ENCODE data around the gene SLC8A2.

SLC8A2 gene

DNA sequence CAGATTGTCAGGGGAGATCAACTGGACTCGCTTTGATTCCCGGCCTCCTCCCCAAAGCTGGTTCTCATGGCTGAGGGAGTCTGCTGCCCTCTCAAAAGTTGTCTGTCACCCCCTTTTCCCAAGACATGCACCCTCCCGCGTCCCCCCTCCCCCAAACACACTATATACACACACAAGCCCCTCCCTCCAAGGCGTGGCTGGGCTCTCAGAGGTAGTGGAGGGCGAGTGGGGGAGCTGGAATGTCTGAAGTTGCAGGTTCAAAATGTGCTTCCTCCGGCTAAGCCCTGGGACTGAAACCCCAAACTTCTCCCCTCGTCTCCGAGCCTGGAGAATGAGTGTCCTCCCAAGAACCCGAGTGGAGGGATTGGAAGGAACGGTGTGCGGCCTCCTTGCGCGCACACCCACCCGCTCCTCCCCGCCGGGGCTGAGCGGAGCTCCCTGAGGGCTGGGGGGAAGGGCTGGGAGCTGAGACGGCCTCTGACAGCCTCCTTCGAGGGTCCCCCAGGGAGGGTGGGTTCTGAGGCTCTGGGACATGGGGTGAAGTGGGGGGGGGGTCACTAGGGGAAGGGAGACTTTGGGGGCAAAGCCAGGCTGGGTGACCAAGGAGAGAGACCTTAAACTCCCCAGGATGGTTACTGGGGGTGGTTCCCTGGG lies 42.4 kb downstream of the SLC8A2 start:
- H3K4me1 ChIP-seq: peaks cover 41 to 50% (median 44%) of the 10 kb centered on the region in 10 experiments
- no peaks in the 10 kb centered on the region for H3K36me3 ChIP-seq
- H3K27ac ChIP-seq: 0 out of 22 replicates have a peak overlapping the region, but pooled peaks of 1 of the 11 experiments have one; percentile 30
- no peak for TF ChIP-seq Cebpa-rat (IDR thresholded peaks at IDR 0.05)
- 0 out of 22 replicates have a peak overlapping the region, but pooled peaks of 2 of the 11 experiments have one; percentile 14 to 33 for H3K9ac ChIP-seq
- peak overlapping the region; percentile 88 to 99 (median 92) for H3K4me2 ChIP-seq
- peaks cover 45 to 93% (median 77%) of the 10 kb centered on the region in 11 experiments for H3K27me3 ChIP-seq
- no peak overlapping the region for H3K4me3 ChIP-seq
- H4K20me1 ChIP-seq: peaks cover 0 to 44% (median 7%) of the 10 kb centered on the region in 11 experiments; a peak in 13 of 22 replicates
- peaks cover 0 to 21% (median 12%) of the 10 kb centered on the region in 11 experiments; a peak in 15 of 22 replicates for H3K9me3 ChIP-seq (replicated peaks in 1 of 11)

DNA sequence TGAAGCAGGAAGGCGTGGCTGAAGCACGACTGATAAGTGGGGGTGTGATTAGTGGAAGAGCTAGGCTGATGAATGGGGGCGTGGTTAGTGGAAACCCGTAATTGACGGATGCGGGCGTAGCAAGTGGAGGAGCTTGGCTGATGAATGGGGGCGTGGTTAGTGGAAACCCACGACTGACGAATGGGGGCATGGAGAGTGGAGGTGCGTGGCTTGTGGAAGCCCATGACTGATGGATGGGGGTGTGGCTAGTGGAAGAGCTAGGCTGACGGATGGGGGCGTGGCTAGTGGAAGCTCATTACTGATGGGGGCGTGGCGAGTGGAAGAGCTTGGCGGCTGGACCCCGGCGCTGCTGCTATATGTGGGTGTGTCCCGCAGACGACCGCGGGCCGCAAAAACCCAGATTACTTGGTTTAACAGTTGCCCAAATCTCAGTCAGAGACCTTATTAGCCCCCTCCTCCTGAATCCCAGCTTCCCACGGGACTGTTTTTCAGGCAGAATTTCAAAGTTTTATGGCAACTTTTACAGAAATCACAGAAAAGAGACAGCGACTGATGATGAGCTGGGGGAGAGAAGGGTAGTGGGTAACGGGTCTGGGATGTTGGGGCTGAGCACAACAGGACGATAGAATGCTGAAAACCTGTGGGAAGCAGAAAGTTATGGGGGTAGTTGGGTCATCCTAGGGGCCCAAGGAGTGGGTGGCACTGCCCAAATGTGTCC lies 43.4 kb downstream of the SLC8A2 start:
- H3K9me3 ChIP-seq (replicated peaks in 1 of 11): peaks cover 0 to 21% (median 11%) of the 10 kb centered on the region in 11 experiments; a peak in 15 of 22 replicates
- no peak for TF ChIP-seq Cebpa-rat (IDR thresholded peaks at IDR 0.05)

DNA sequence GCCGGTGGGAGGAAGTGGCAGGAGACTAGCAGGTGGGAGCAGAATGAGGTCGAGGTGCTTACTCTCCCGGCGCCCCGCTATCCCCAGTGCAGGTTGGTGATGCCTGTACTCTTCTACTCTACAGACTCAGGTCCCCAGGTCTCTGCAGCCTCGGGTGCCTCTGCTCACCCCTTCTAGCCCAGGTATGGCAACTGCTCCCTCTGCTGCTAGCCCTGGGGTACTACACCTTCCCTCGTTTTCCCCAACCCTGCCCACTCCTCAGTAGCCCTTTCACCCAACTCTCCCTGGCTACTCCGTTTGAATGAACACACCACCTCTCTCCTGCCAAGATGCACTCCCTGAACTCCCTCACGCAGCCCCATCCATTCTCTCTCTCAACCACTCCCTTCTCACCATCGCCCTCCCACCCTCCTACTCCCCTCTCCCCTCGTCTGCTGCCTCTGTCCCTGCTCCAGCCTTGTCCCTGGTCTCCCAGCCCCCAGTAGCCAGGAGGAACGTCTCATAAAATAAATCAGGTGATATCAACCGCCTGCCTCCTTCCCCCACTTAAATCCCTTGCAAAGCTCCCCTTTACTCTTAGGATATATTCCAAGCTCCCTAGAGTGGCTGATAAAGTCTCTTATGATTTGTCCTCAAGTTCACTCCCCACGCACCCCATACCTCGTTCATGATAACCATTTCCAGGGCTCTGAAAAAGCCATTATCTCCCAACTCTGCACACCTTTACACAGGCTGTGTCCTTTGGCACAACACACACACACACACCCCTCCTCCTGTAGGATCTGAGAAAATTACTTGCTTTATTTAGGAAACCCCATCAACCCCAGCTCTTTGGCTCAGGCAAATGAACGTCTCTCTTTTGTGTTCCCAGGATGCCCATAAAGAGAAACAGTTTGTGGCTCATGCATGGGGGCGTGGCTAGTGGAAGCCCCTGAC lies 44.2 kb downstream of the SLC8A2 start:
- Histone ChIP-seq H3K9ac (no peak overlapping the region), H3K4me3 (peak overlapping the region in 6 of 10 experiments; percentile 40 to 64 (median 49); a peak in 9 of 20 replicates)

More for the DNA sequence above, 43.4 kb downstream of the SLC8A2 start:
- H3K4me2 ChIP-seq: peak overlapping the region; percentile 88 to 99 (median 92)
- H3K27ac ChIP-seq: no peak overlapping the region
- H3K9ac ChIP-seq: peak overlapping the region in 8 of 11 experiments; percentile 17 to 48 (median 32); a peak in 8 of 22 replicates
- peaks cover 55 to 93% (median 83%) of the 10 kb centered on the region in 11 experiments for H3K27me3 ChIP-seq
- H4K20me1 ChIP-seq: peaks cover 0 to 48% (median 7%) of the 10 kb centered on the region in 11 experiments; a peak in 12 of 22 replicates
- H3K4me1 ChIP-seq: peaks cover 41 to 47% (median 44%) of the 10 kb centered on the region in 10 experiments
- peak overlapping the region; percentile 36 to 64 (median 48); a peak in 18 of 20 replicates for H3K4me3 ChIP-seq
- H3K36me3 ChIP-seq: no peaks in the 10 kb centered on the region

DNA sequence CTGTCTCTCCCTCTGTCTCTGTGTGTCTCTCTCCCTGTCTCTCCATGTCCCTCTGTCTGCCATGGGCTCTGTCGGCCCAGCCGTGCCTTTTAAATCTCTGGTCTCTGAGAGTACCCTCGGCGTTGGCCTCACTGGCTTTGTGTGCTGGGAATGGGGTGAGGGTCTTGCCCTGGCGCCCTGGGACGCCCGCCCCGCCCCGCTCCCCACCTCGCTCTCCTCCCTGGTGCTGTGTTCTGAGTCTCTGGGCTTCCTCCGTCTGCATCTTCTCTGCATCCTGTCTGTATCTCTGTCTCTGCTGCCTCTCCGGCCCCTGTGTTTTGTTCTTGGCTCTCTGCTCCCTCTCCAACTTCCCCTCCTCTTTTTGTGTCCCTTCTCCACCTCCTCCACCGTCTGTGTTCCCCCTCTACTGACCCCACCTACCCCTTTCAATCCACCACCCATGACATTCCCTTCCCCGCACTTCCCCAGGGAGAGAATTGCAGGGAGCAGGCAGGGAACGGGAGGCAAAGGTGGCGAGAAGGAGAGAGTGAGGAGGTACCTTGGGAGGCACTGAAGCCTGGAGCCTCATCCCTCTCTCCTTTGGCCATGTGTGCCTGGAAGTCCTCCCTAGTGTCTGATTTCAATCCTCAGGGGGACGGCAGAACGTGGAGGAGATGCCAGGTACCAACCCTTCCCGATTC lies 48.4 kb downstream of the SLC8A2 start:
- peaks cover 27 to 53% (median 50%) of the 10 kb centered on the region in 10 experiments; a peak in 19 of 20 replicates for H3K4me1 ChIP-seq
- H3K36me3 ChIP-seq: no peaks in the 10 kb centered on the region
- H4K20me1 ChIP-seq: peaks cover under 1 to 71% (median 30%) of the 10 kb centered on the region in 11 experiments; a peak in 17 of 22 replicates
- no peak for TF ChIP-seq Cebpa-rat (IDR thresholded peaks at IDR 0.05)
- no peak overlapping the region for H3K4me2 ChIP-seq
- peaks cover 77 to 95% (median 86%) of the 10 kb centered on the region in 11 experiments for H3K27me3 ChIP-seq
- H3K9ac ChIP-seq: no peak overlapping the region
- no peak overlapping the region for H3K27ac ChIP-seq
- no peaks in the 10 kb centered on the region for H3K9me3 ChIP-seq (replicated peaks in 1 of 11)
- H3K4me3 ChIP-seq: no peak overlapping the region

More for the DNA sequence above, 44.2 kb downstream of the SLC8A2 start:
- H3K27me3 ChIP-seq: peaks cover 63 to 95% (median 86%) of the 10 kb centered on the region in 11 experiments
- no peak for TF ChIP-seq Cebpa-rat (IDR thresholded peaks at IDR 0.05)
- H3K27ac ChIP-seq: no peak overlapping the region
- peaks cover 35 to 42% (median 39%) of the 10 kb centered on the region in 10 experiments for H3K4me1 ChIP-seq
- no peaks in the 10 kb centered on the region for H3K36me3 ChIP-seq
- peaks cover 0 to 48% (median 7%) of the 10 kb centered on the region in 11 experiments; a peak in 13 of 22 replicates for H4K20me1 ChIP-seq
- H3K9me3 ChIP-seq (replicated peaks in 1 of 11): peaks cover 0 to 12% (median 7%) of the 10 kb centered on the region in 11 experiments; a peak in 13 of 22 replicates
- peak overlapping the region; percentile 88 to 99 (median 92) for H3K4me2 ChIP-seq

DNA sequence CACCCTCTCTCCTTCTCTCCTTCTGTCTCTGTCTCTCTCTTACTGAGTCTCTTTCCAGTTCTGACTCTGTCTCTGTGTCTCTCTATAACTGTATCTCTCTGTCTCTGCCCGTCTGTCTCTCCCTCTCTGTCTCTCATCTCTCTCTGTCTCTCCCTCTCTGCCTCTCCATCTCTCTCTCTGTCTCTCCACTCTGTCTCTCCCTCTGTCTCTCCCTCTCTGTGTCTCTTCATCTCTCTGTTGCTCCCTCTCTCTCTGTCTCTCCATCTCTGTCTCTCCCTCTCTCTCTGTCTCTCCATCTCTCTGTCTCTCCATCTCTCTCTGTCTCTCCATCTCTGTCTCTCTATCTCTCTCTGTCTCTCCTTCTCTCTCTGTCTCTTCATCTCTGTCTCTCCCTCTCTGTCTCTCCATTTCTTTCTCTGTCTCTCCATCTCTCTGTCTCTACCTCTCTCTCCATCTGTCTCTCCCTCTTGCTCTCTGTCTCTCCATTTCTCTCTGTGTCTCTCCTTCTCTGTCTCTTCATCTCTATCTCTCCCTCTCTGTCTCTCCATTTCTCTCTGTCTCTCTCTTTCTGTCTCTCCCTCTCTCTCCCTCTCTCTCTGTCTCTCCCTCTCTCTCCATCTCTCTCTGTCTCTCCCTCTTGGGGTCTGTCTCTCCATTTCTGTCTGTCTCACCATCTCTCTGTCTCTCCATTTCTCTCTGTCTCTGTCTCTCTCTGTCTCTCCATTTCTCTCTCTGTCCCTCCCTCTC lies 49.1 kb downstream of the SLC8A2 start:
- Histone ChIP-seq H3K9me3 (replicated peaks in 1 of 11) (no peaks in the 10 kb centered on the region), H3K27me3 (peaks cover 84 to 99% (median 92%) of the 10 kb centered on the region in 11 experiments), H3K27ac (no peak overlapping the region), H3K9ac (no peak overlapping the region), H3K4me3 (no peak overlapping the region), H3K4me1 (peaks cover 27 to 52% (median 47%) of the 10 kb centered on the region in 10 experiments; a peak in 19 of 20 replicates), H4K20me1 (peaks cover 8 to 74% (median 36%) of the 10 kb centered on the region in 11 experiments; a peak in 18 of 22 replicates), H3K4me2 (peak overlapping the region in 8 of 11 experiments; percentile 16 to 82 (median 42); a peak in 11 of 22 replicates), H3K36me3 (no peaks in the 10 kb centered on the region)
- TF ChIP-seq Cebpa-rat (IDR thresholded peaks at IDR 0.05): no peak

DNA sequence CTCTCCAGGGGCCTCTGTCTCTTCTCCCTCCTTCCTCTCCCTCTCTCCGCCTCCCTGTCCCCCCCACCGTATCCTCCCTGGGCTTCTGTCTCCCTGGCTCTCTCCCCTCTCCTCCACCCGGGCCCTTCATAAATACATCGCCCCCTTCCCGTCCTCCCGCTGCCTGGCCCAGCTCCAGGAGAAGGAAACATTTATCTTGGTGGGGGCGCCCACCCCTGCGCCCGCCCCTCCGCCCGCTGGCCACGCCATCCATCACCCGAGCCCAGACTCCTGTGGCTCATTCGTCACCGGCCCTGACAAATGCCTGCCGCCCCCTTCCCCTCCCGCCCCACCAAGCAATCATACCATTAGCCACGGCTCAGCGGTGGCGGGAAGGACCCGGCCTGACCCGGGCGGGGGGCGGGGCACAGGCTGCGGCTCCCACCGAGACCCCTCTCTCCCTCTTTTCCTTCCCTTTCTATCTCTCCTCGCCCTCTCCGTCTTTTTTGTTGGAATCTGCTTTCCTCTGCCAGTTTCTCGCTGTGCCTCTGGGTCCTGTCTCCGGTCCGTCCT lies 49.8 kb downstream of the SLC8A2 start:
- H3K27ac ChIP-seq: no peak overlapping the region
- no peak for TF ChIP-seq Cebpa-rat (IDR thresholded peaks at IDR 0.05)
- peaks cover 12 to 74% (median 43%) of the 10 kb centered on the region in 11 experiments; a peak in 21 of 22 replicates for H4K20me1 ChIP-seq
- no peaks in the 10 kb centered on the region for H3K36me3 ChIP-seq
- H3K9ac ChIP-seq: no peak overlapping the region
- no peaks in the 10 kb centered on the region for H3K9me3 ChIP-seq (replicated peaks in 1 of 11)
- H3K4me3 ChIP-seq: no peak overlapping the region; a peak in 1 of 20 replicates
- H3K4me2 ChIP-seq: peak overlapping the region in 9 of 11 experiments; percentile 37 to 93 (median 81); a peak in 15 of 22 replicates
- peaks cover 91 to 100% (median 99%) of the 10 kb centered on the region in 11 experiments for H3K27me3 ChIP-seq
- peaks cover 30 to 53% (median 43%) of the 10 kb centered on the region in 10 experiments; a peak in 19 of 20 replicates for H3K4me1 ChIP-seq
